ENCODE measurements around the gene MPEG1.

Gene MPEG1

GRCh38 chr11:59188954-59189353 is 23.8 kb downstream of the MPEG1 start (continued):
- TF ChIP-seq TSHZ2 (CRISPR knock-in tag; IDR thresholded peaks at IDR 0.05) (no peak), RARB (CRISPR knock-in tag; IDR thresholded peaks at IDR 0.05) (no peak), TOX (CRISPR knock-in tag; IDR thresholded peaks at IDR 0.05; ENCODE audit: borderline replicate concordance) (no peak), CSRNP3 (CRISPR knock-in tag; IDR thresholded peaks at IDR 0.05) (no peak), ZFP30 (CRISPR knock-in tag; IDR thresholded peaks at IDR 0.05) (no peak), TCF4 (CRISPR knock-in tag; IDR thresholded peaks at IDR 0.05; ENCODE audit: borderline replicate concordance) (no peak), ZC3H10 (CRISPR knock-in tag; IDR thresholded peaks at IDR 0.05) (no peak)

- no peak for TF ChIP-seq ZNF70 (CRISPR knock-in tag; IDR thresholded peaks at IDR 0.05)
- TF ChIP-seq CREB5 (CRISPR knock-in tag; IDR thresholded peaks at IDR 0.05; ENCODE audit: low read depth): no peak
- no peak for TF ChIP-seq ZFP30 (CRISPR knock-in tag; IDR thresholded peaks at IDR 0.05)
- no peak for TF ChIP-seq PPARA (CRISPR knock-in tag; IDR thresholded peaks at IDR 0.05; ENCODE audit: borderline replicate concordance)
- TF ChIP-seq BACH2 (CRISPR knock-in tag; IDR thresholded peaks at IDR 0.05; ENCODE audit: borderline replicate concordance): no peak
- no peak for TF ChIP-seq ZNF565 (CRISPR knock-in tag; conservative IDR thresholded peaks at IDR 0.05; ENCODE audit: low read depth)
- TF ChIP-seq ESRRG (CRISPR knock-in tag; IDR thresholded peaks at IDR 0.05): no peak
- TF ChIP-seq TSHZ2 (CRISPR knock-in tag; IDR thresholded peaks at IDR 0.05): no peak
- TF ChIP-seq CSRNP3 (CRISPR knock-in tag; IDR thresholded peaks at IDR 0.05): no peak
- TF ChIP-seq ZFP3 (CRISPR knock-in tag; IDR thresholded peaks at IDR 0.05): no peak
- TF ChIP-seq ARNTL (CRISPR knock-in tag; IDR thresholded peaks at IDR 0.05; ENCODE audit: borderline replicate concordance, low read depth): no peak
- no peak for TF ChIP-seq TOX (CRISPR knock-in tag; IDR thresholded peaks at IDR 0.05; ENCODE audit: borderline replicate concordance)
- ATAC-seq: no peak
These were observed 25.1 kb downstream of the MPEG1 start for GRCh38 chr11:59187587-59187986.

- no peak for ATAC-seq
- TF ChIP-seq ISL1 (CRISPR knock-in tag; IDR thresholded peaks at IDR 0.05): no peak
- TF ChIP-seq PPARA (CRISPR knock-in tag; IDR thresholded peaks at IDR 0.05; ENCODE audit: borderline replicate concordance): no peak
These were observed 25.7 kb downstream of the MPEG1 start for GRCh38 chr11:59187035-59187434.

GRCh38 chr11:59186130-59186594 is 26.6 kb downstream of the MPEG1 start:
- TF ChIP-seq ZFP30 (CRISPR knock-in tag; IDR thresholded peaks at IDR 0.05): no peak
- ATAC-seq: peak; percentile 81

Data from SK-N-SH treated with all-trans-retinoic acid at 6 μM for 48 hours (cell line).